Stimulated activated CD8-positive, alpha-beta memory T cell treated with anti-CD3 and anti-CD28 coated beads, Interleukin-12 subunit alpha, Interleukin-12 subunit beta, amount 100 ng/mL, for 4 hours (primary cell): ENCODE results near the gene CAPN7.

Experiments used
- DNase-seq: peaks from one replicate; pipeline ENCODE4 v3.0.0-alpha.2; 2020; ENCODE audit warnings: low read depth

CAPN7 gene

GRCh38 chr3:15298504-15298903 is 92.5 kb downstream of the CAPN7 start:
- no peak for DNase-seq

GRCh38 chr3:15299036-15299435 is 93.0 kb downstream of the CAPN7 start:
- no peak for DNase-seq

GRCh38 chr3:15300323-15301078 is 94.5 kb downstream of the CAPN7 start:
- DNase-seq, result no peak

GRCh38 chr3:15301761-15302160 is 95.7 kb downstream of the CAPN7 start:
- no peak for DNase-seq
